K562 (cell line): ENCODE results near the gene TXNDC15. TPM values are rescaled to one million over a fixed set of nuclear protein-coding genes. Genes with fewer than 3 reads are reported as not detected.
A peak's percentile ranks its signal among the peaks of the same experiment; 100 is the strongest.

ENCODE experiments used
- GTF2A2 ChIP-seq: IDR thresholded peaks from 2 replicates; pipeline ENCODE4 v1.6.1; 2016; ENCODE audit warnings: mild to moderate bottlenecking, missing genetic modification characterization, missing compliant biosample characterization
- HIVEP1 ChIP-seq: fragments of 250-450 bp; sonication (Bioruptor Pico); IDR thresholded peaks from 2 replicates; pipeline ENCODE4 v1.4.0; 2020; ENCODE audit warnings: mild to moderate bottlenecking
- RAD21 ChIP-seq, 2 experiments: fragments of 250-450 bp in 1 of 2; fragments of 450-650 bp in 1 of 2; sonication (Bioruptor Pico) in 1 of 2; formaldehyde crosslinking in 1 of 2; IDR thresholded peaks in 1 of 2; conservative IDR thresholded peaks in 1 of 2; 2 replicates each; pipeline versions ENCODE4 v1.4.0 to v1.8.0; 2020 to 2022; ENCODE audit warnings: mild to moderate bottlenecking in 2 of 2, moderate library complexity in 1 of 2
- SNIP1 ChIP-seq: fragments of 450-650 bp; IDR thresholded peaks from 2 replicates; pipeline ENCODE4 v1.7.1; 2017; ENCODE audit warnings: low read depth, mild to moderate bottlenecking
- U2AF1 ChIP-seq: fragments of 200-400 bp; formaldehyde crosslinking; optimal IDR thresholded peaks from 2 replicates; pipeline ENCODE3; 2017; ENCODE audit warnings: mild to moderate bottlenecking, low read depth, low read length, moderate library complexity
- ZNF143 ChIP-seq: sonication (generic); formaldehyde crosslinking; IDR thresholded peaks from 2 replicates; pipeline ENCODE4 v1.9.0; 2022; ENCODE audit warnings: mild to moderate bottlenecking, missing genetic modification reagents
- ZNF766 ChIP-seq: fragments of 200-800 bp; sonication (Bioruptor generic); conservative IDR thresholded peaks from 2 replicates; pipeline ENCODE4 v1.6.1; 2016; ENCODE audit warnings: missing genetic modification characterization, missing compliant biosample characterization
- polyA plus RNA-seq, 8 experiments: library from polyadenylated mRNA; depleted of rRNA in 4 of 8; stranded (reverse) in 5 of 8; unstranded in 3 of 8; fragments of >200 nt; fragmentation: Nextera tagmentation in 2 of 8; fragmentation: Illumina TruSeq in 1 of 8; extraction: Ambion mirVana in 2 of 8; extraction: Trizol in 1 of 8; gene quantifications; 2 replicates each; pipeline versions ENCODE4 v1.2.1 to v1.2.3, GENCODE V29; 2011 to 2014; ENCODE audit warnings: inconsistent platforms in 1 of 8, missing spikeins in 1 of 8
- total RNA-seq, 7 experiments: library from RNA; depleted of rRNA in 6 of 7; stranded (reverse); fragments of >200 nt in 6 of 7; fragmentation: Illumina TruSeq in 2 of 7; extraction: Trizol in 2 of 7; gene quantifications; 2 replicates each; pipeline versions ENCODE4 v1.2.1 to v1.2.3, GENCODE V29; 2011 to 2021; ENCODE audit warnings: low replicate concordance in 1 of 7
- TF ChIP-seq, protein P1 (sequence below): fragments of 200-600 bp; sonication (generic); IDR thresholded peaks from one replicate; pipeline ENCODE4 v1.6.1; 2012; ENCODE audit warnings: mild to moderate bottlenecking, low read depth, low read length, inconsistent platforms
- TF ChIP-seq, protein P2 (sequence below): fragments of 250-450 bp; sonication (Bioruptor Pico); IDR thresholded peaks from 2 replicates; pipeline ENCODE4 v1.8.0; 2021; ENCODE audit warnings: mild to moderate bottlenecking, moderate library complexity
- TF ChIP-seq, protein P3 (sequence below): fragments of 250-450 bp; sonication (Bioruptor Pico); IDR thresholded peaks from 2 replicates; pipeline ENCODE4 v1.5.0; 2021; ENCODE audit warnings: mild to moderate bottlenecking, moderate library complexity

Gene TXNDC15
- total and polyA plus RNA-seq, 9 of the 15 experiments (the other 6 are each of a cell fraction or from before 2014, with no cell fraction given): 3.0 to 15.4 (median 12.3) TPM

DNA sequence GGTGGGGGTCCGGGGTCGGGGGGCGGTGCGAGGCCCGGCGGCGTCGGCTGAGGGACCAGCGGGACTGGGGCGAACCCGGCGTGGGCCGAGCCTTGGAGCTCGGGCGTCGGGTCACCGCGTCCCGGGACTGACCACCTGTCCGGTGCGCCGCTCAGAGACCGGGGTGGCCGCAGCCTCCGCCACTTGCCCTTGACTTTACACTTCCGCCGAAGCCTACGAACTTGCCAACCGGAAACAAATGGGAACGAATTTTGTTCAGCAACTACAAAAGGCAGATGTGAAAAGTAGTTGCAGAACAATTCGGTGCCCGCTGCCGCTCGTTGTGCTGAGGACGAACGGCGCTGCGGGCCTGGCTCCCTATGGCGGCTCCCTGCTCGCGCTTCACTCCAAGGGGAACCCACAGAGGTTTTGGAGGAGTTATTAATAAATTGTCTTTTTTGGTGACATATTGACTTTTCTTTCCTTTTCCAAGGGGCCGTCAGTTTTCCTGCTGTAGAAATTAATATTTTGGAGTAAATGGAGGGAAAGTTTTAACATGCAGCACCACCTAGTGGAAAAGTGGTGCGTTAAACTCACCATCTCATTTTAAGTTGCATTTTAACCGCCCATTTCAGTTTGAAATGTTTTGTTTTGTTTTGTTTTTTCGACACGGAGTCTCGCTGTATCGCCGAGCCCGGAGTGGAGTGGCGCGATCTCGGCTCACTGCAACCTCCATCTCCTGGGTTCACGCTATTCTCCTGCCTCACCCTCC lies 31.2 kb downstream of the TXNDC15 start (continued):
- TF ChIP-seq, protein P1, sequence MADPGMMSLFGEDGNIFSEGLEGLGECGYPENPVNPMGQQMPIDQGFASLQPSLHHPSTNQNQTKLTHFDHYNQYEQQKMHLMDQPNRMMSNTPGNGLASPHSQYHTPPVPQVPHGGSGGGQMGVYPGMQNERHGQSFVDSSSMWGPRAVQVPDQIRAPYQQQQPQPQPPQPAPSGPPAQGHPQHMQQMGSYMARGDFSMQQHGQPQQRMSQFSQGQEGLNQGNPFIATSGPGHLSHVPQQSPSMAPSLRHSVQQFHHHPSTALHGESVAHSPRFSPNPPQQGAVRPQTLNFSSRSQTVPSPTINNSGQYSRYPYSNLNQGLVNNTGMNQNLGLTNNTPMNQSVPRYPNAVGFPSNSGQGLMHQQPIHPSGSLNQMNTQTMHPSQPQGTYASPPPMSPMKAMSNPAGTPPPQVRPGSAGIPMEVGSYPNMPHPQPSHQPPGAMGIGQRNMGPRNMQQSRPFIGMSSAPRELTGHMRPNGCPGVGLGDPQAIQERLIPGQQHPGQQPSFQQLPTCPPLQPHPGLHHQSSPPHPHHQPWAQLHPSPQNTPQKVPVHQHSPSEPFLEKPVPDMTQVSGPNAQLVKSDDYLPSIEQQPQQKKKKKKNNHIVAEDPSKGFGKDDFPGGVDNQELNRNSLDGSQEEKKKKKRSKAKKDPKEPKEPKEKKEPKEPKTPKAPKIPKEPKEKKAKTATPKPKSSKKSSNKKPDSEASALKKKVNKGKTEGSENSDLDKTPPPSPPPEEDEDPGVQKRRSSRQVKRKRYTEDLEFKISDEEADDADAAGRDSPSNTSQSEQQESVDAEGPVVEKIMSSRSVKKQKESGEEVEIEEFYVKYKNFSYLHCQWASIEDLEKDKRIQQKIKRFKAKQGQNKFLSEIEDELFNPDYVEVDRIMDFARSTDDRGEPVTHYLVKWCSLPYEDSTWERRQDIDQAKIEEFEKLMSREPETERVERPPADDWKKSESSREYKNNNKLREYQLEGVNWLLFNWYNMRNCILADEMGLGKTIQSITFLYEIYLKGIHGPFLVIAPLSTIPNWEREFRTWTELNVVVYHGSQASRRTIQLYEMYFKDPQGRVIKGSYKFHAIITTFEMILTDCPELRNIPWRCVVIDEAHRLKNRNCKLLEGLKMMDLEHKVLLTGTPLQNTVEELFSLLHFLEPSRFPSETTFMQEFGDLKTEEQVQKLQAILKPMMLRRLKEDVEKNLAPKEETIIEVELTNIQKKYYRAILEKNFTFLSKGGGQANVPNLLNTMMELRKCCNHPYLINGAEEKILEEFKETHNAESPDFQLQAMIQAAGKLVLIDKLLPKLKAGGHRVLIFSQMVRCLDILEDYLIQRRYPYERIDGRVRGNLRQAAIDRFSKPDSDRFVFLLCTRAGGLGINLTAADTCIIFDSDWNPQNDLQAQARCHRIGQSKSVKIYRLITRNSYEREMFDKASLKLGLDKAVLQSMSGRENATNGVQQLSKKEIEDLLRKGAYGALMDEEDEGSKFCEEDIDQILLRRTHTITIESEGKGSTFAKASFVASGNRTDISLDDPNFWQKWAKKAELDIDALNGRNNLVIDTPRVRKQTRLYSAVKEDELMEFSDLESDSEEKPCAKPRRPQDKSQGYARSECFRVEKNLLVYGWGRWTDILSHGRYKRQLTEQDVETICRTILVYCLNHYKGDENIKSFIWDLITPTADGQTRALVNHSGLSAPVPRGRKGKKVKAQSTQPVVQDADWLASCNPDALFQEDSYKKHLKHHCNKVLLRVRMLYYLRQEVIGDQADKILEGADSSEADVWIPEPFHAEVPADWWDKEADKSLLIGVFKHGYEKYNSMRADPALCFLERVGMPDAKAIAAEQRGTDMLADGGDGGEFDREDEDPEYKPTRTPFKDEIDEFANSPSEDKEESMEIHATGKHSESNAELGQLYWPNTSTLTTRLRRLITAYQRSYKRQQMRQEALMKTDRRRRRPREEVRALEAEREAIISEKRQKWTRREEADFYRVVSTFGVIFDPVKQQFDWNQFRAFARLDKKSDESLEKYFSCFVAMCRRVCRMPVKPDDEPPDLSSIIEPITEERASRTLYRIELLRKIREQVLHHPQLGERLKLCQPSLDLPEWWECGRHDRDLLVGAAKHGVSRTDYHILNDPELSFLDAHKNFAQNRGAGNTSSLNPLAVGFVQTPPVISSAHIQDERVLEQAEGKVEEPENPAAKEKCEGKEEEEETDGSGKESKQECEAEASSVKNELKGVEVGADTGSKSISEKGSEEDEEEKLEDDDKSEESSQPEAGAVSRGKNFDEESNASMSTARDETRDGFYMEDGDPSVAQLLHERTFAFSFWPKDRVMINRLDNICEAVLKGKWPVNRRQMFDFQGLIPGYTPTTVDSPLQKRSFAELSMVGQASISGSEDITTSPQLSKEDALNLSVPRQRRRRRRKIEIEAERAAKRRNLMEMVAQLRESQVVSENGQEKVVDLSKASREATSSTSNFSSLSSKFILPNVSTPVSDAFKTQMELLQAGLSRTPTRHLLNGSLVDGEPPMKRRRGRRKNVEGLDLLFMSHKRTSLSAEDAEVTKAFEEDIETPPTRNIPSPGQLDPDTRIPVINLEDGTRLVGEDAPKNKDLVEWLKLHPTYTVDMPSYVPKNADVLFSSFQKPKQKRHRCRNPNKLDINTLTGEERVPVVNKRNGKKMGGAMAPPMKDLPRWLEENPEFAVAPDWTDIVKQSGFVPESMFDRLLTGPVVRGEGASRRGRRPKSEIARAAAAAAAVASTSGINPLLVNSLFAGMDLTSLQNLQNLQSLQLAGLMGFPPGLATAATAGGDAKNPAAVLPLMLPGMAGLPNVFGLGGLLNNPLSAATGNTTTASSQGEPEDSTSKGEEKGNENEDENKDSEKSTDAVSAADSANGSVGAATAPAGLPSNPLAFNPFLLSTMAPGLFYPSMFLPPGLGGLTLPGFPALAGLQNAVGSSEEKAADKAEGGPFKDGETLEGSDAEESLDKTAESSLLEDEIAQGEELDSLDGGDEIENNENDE: no peak
- TF ChIP-seq ZNF766 (CRISPR knock-in tag) (0 out of 2 replicates have a peak, but pooled peaks have one; percentile 8), U2AF1 (peak; percentile 6), ZNF143 (0 out of 2 replicates have a peak, but pooled peaks have one; percentile 19), GTF2A2 (tag) (no peak), RAD21 (CRISPR knock-in tag; conservative IDR thresholded peaks at IDR 0.05 in 1 of 2, IDR thresholded peaks at IDR 0.05 in 1 of 2) (peak; percentile 65 to 78), SNIP1 (no peak), HIVEP1 (CRISPR knock-in tag) (no peak)
- TF ChIP-seq, protein P2, sequence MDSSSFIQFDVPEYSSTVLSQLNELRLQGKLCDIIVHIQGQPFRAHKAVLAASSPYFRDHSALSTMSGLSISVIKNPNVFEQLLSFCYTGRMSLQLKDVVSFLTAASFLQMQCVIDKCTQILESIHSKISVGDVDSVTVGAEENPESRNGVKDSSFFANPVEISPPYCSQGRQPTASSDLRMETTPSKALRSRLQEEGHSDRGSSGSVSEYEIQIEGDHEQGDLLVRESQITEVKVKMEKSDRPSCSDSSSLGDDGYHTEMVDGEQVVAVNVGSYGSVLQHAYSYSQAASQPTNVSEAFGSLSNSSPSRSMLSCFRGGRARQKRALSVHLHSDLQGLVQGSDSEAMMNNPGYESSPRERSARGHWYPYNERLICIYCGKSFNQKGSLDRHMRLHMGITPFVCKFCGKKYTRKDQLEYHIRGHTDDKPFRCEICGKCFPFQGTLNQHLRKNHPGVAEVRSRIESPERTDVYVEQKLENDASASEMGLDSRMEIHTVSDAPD (CRISPR knock-in tag): no peak
- TF ChIP-seq, protein P3, sequence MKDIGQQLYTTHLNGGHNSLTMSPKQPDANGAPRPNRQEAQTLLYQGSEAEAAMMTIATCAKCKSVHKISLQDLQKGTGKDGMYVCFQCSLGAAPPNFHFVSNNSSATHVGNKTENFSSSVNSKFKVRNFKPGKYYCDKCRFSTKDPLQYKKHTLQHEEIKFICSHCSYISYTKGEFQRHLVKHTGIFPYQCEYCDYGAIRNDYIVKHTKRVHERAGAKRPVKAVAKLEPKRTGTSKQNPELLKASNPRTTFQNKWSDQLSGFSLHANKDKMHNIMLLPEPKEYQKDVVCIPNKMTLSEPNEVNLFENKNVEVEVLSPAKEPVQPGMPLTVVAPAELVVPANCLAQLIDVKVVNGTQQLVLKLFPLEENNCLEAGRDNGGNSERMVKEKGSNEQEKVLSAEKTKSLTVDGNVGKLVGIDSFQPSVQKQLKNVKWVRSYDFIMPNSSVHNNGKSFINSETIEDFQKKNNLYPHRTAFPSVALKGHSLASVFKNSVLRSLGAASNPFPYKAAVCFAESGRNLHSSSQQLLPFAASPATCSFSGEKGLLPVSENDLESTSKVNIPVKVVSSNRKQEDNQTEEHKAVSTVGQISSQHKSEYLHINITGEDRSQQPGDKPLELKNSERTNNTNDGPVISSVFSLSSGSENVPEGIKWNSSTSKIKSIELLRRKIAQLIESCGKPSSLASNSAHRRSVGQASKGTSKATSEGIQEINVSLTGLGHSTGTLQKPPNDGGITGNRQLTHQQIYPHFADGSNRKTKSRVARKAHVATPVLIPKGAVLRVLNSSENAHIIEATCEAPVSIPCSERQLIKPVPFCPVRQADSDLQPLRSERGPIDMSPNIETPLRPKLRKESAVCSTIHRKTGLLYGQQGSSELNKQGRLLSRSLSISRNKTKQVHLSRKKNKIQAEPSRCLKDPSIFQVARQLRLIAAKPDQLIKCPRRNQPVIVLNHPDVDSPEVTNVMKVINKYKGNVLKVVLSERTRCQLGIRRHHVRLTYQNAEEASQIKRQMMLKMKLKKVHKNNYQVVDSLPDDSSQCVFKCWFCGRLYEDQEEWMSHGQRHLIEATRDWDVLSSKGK: no peak
